ENCODE data around the gene GPR37.

GPR37 gene

GRCh38 chr7:124777268-124777667 is 11.7 kb upstream of the GPR37 start:
- Histone ChIP-seq H3K79me2 (ENCODE audit: control insufficient read depth, insufficient read depth, low read length) (no peaks in the 10 kb centered on the region), H2BK5ac (ENCODE audit: low read length) (no peak overlapping the region), H3K27me3 (ENCODE audit: insufficient read depth, low read length, poor library complexity) (no peaks in the 10 kb centered on the region), H3K56ac (ENCODE audit: low read length) (no peak overlapping the region), H3K27ac (ENCODE audit: low read depth, low read length) (no peak overlapping the region), H3K4ac (ENCODE audit: low read depth, low read length) (no peak overlapping the region), H3K23ac (ENCODE audit: low read length) (no peak overlapping the region), H3K4me1 (ENCODE audit: control insufficient read depth, low read depth, low read length) (no peaks in the 10 kb centered on the region), H3K9ac (ENCODE audit: low read length) (no peak overlapping the region), H2AK5ac (ENCODE audit: low read length) (no peak overlapping the region), H3K36me3 (ENCODE audit: control insufficient read depth, insufficient read depth, low read length) (no peaks in the 10 kb centered on the region), H2BK15ac (replicated peaks; ENCODE audit: low read depth) (no peak overlapping the region), H3K4me3 (ENCODE audit: low read length) (no peak overlapping the region), H2BK120ac (ENCODE audit: low read depth, low read length) (no peak overlapping the region), H4K5ac (ENCODE audit: low read length) (no peak overlapping the region), H4K8ac (ENCODE audit: low read depth, low read length) (no peak overlapping the region), H3K18ac (ENCODE audit: low read length) (no peak overlapping the region), H3K79me1 (ENCODE audit: low read length) (no peaks in the 10 kb centered on the region), H3K4me2 (ENCODE audit: low read length) (no peak overlapping the region)
- DNase-seq: peak; percentile 69
- no CpG with 5 or more reads among the region's 2 CpGs for WGBS (ENCODE audit: extremely low coverage, insufficient coverage, low lambda C conversion rate)

GRCh38 chr7:124776153-124776552 is 10.6 kb upstream of the GPR37 start:
- no peaks in the 10 kb centered on the region for H3K79me2 ChIP-seq (ENCODE audit: control insufficient read depth, insufficient read depth, low read length)
- no peak overlapping the region for H4K8ac ChIP-seq (ENCODE audit: low read depth, low read length)
- H3K23ac ChIP-seq (ENCODE audit: low read length): no peak overlapping the region
- no peak overlapping the region for H3K18ac ChIP-seq (ENCODE audit: low read length)
- no peak overlapping the region for H4K5ac ChIP-seq (ENCODE audit: low read length)
- H3K4ac ChIP-seq (ENCODE audit: low read depth, low read length): no peak overlapping the region
- H2AK5ac ChIP-seq (ENCODE audit: low read length): no peak overlapping the region
- no CpG with 5 or more reads among the region's 2 CpGs for WGBS (ENCODE audit: extremely low coverage, insufficient coverage, low lambda C conversion rate)
- no peak overlapping the region for H2BK15ac ChIP-seq (replicated peaks; ENCODE audit: low read depth)
- no peaks in the 10 kb centered on the region for H3K27me3 ChIP-seq (ENCODE audit: insufficient read depth, low read length, poor library complexity)
- H3K79me1 ChIP-seq (ENCODE audit: low read length): no peaks in the 10 kb centered on the region
- H3K4me3 ChIP-seq (ENCODE audit: low read length): no peak overlapping the region
- H3K36me3 ChIP-seq (ENCODE audit: control insufficient read depth, insufficient read depth, low read length): no peaks in the 10 kb centered on the region
- no peak overlapping the region for H2BK120ac ChIP-seq (ENCODE audit: low read depth, low read length)
- no peak overlapping the region for H3K27ac ChIP-seq (ENCODE audit: low read depth, low read length)
- H3K9ac ChIP-seq (ENCODE audit: low read length): no peak overlapping the region
- no peak overlapping the region for H3K56ac ChIP-seq (ENCODE audit: low read length)
- H3K4me1 ChIP-seq (ENCODE audit: control insufficient read depth, low read depth, low read length): no peaks in the 10 kb centered on the region
- no peak for DNase-seq
- H2BK5ac ChIP-seq (ENCODE audit: low read length): no peak overlapping the region
- H3K4me2 ChIP-seq (ENCODE audit: low read length): no peak overlapping the region

GRCh38 chr7:124775422-124775821 is 9.8 kb upstream of the GPR37 start:
- H3K4me3 ChIP-seq (ENCODE audit: low read length): no peak overlapping the region
- no peak overlapping the region for H3K4ac ChIP-seq (ENCODE audit: low read depth, low read length)
- no peaks in the 10 kb centered on the region for H3K27me3 ChIP-seq (ENCODE audit: insufficient read depth, low read length, poor library complexity)
- H3K27ac ChIP-seq (ENCODE audit: low read depth, low read length): no peak overlapping the region
- H3K23ac ChIP-seq (ENCODE audit: low read length): no peak overlapping the region
- H2BK120ac ChIP-seq (ENCODE audit: low read depth, low read length): no peak overlapping the region
- no peak overlapping the region for H3K18ac ChIP-seq (ENCODE audit: low read length)
- no peak overlapping the region for H4K8ac ChIP-seq (ENCODE audit: low read depth, low read length)
- H3K36me3 ChIP-seq (ENCODE audit: control insufficient read depth, insufficient read depth, low read length): no peaks in the 10 kb centered on the region
- no peak overlapping the region for H3K56ac ChIP-seq (ENCODE audit: low read length)
- no peaks in the 10 kb centered on the region for H3K79me1 ChIP-seq (ENCODE audit: low read length)
- no peak overlapping the region for H2AK5ac ChIP-seq (ENCODE audit: low read length)
- no peak overlapping the region for H4K5ac ChIP-seq (ENCODE audit: low read length)
- H3K4me2 ChIP-seq (ENCODE audit: low read length): no peak overlapping the region
- H2BK5ac ChIP-seq (ENCODE audit: low read length): no peak overlapping the region
- H3K79me2 ChIP-seq (ENCODE audit: control insufficient read depth, insufficient read depth, low read length): no peaks in the 10 kb centered on the region
- no peak overlapping the region for H2BK15ac ChIP-seq (replicated peaks; ENCODE audit: low read depth)
- H3K4me1 ChIP-seq (ENCODE audit: control insufficient read depth, low read depth, low read length): no peaks in the 10 kb centered on the region
- H3K9ac ChIP-seq (ENCODE audit: low read length): no peak overlapping the region
- DNase-seq: no peak

- Histone ChIP-seq H4K5ac (ENCODE audit: low read length) (no peak overlapping the region), H3K23ac (ENCODE audit: low read length) (no peak overlapping the region), H4K8ac (ENCODE audit: low read depth, low read length) (no peak overlapping the region), H3K4ac (ENCODE audit: low read depth, low read length) (no peak overlapping the region), H2BK15ac (replicated peaks; ENCODE audit: low read depth) (no peak overlapping the region), H3K79me1 (ENCODE audit: low read length) (no peaks in the 10 kb centered on the region), H2AK5ac (ENCODE audit: low read length) (no peak overlapping the region), H3K56ac (ENCODE audit: low read length) (no peak overlapping the region), H3K4me2 (ENCODE audit: low read length) (no peak overlapping the region), H3K27ac (ENCODE audit: low read depth, low read length) (no peak overlapping the region), H3K36me3 (ENCODE audit: control insufficient read depth, insufficient read depth, low read length) (no peaks in the 10 kb centered on the region), H3K27me3 (ENCODE audit: insufficient read depth, low read length, poor library complexity) (no peaks in the 10 kb centered on the region), H3K4me3 (ENCODE audit: low read length) (no peak overlapping the region), H3K18ac (ENCODE audit: low read length) (no peak overlapping the region), H3K79me2 (ENCODE audit: control insufficient read depth, insufficient read depth, low read length) (no peaks in the 10 kb centered on the region), H3K9ac (ENCODE audit: low read length) (no peak overlapping the region), H2BK5ac (ENCODE audit: low read length) (no peak overlapping the region), H2BK120ac (ENCODE audit: low read depth, low read length) (no peak overlapping the region), H3K4me1 (ENCODE audit: control insufficient read depth, low read depth, low read length) (no peaks in the 10 kb centered on the region)
- no CpG with 5 or more reads among the region's 4 CpGs for WGBS (ENCODE audit: extremely low coverage, insufficient coverage, low lambda C conversion rate)
- no peak for DNase-seq
Measured at GRCh38 chr7:124773938-124774337, 8.3 kb upstream of the GPR37 start.

GRCh38 chr7:124773339-124773738 is 7.7 kb upstream of the GPR37 start:
- Histone ChIP-seq H2BK15ac (replicated peaks; ENCODE audit: low read depth) (no peak overlapping the region), H3K4me2 (ENCODE audit: low read length) (no peak overlapping the region), H3K23ac (ENCODE audit: low read length) (no peak overlapping the region), H3K56ac (ENCODE audit: low read length) (no peak overlapping the region), H3K27me3 (ENCODE audit: insufficient read depth, low read length, poor library complexity) (no peaks in the 10 kb centered on the region), H3K4me1 (ENCODE audit: control insufficient read depth, low read depth, low read length) (no peaks in the 10 kb centered on the region), H3K18ac (ENCODE audit: low read length) (no peak overlapping the region), H3K79me2 (ENCODE audit: control insufficient read depth, insufficient read depth, low read length) (no peaks in the 10 kb centered on the region), H3K27ac (ENCODE audit: low read depth, low read length) (no peak overlapping the region), H4K8ac (ENCODE audit: low read depth, low read length) (no peak overlapping the region), H3K4me3 (ENCODE audit: low read length) (no peak overlapping the region), H2AK5ac (ENCODE audit: low read length) (no peak overlapping the region), H3K36me3 (ENCODE audit: control insufficient read depth, insufficient read depth, low read length) (no peaks in the 10 kb centered on the region), H3K79me1 (ENCODE audit: low read length) (no peaks in the 10 kb centered on the region), H2BK5ac (ENCODE audit: low read length) (no peak overlapping the region), H4K5ac (ENCODE audit: low read length) (no peak overlapping the region), H3K4ac (ENCODE audit: low read depth, low read length) (no peak overlapping the region), H2BK120ac (ENCODE audit: low read depth, low read length) (no peak overlapping the region), H3K9ac (ENCODE audit: low read length) (no peak overlapping the region)
- DNase-seq: no peak
- no CpG with 5 or more reads among the region's 3 CpGs for WGBS (ENCODE audit: extremely low coverage, insufficient coverage, low lambda C conversion rate)

- H3K4me3 ChIP-seq (ENCODE audit: low read length): no peak overlapping the region
- H3K27me3 ChIP-seq (ENCODE audit: insufficient read depth, low read length, poor library complexity): no peaks in the 10 kb centered on the region
- no peak overlapping the region for H2AK5ac ChIP-seq (ENCODE audit: low read length)
- no peak overlapping the region for H3K27ac ChIP-seq (ENCODE audit: low read depth, low read length)
- no peak overlapping the region for H3K9ac ChIP-seq (ENCODE audit: low read length)
- H3K56ac ChIP-seq (ENCODE audit: low read length): no peak overlapping the region
- H2BK5ac ChIP-seq (ENCODE audit: low read length): no peak overlapping the region
- no peak overlapping the region for H4K8ac ChIP-seq (ENCODE audit: low read depth, low read length)
- H3K79me1 ChIP-seq (ENCODE audit: low read length): peaks cover 2% of the 10 kb centered on the region
- no CpG with 5 or more reads among the region's 1 CpG for WGBS (ENCODE audit: extremely low coverage, insufficient coverage, low lambda C conversion rate)
- no peak overlapping the region for H3K4me2 ChIP-seq (ENCODE audit: low read length)
- H4K5ac ChIP-seq (ENCODE audit: low read length): no peak overlapping the region
- H3K4me1 ChIP-seq (ENCODE audit: control insufficient read depth, low read depth, low read length): no peaks in the 10 kb centered on the region
- no peak for DNase-seq
- no peaks in the 10 kb centered on the region for H3K36me3 ChIP-seq (ENCODE audit: control insufficient read depth, insufficient read depth, low read length)
- no peak overlapping the region for H3K23ac ChIP-seq (ENCODE audit: low read length)
- no peak overlapping the region for H2BK120ac ChIP-seq (ENCODE audit: low read depth, low read length)
- no peak overlapping the region for H3K4ac ChIP-seq (ENCODE audit: low read depth, low read length)
- no peak overlapping the region for H3K18ac ChIP-seq (ENCODE audit: low read length)
- peaks cover 1% of the 10 kb centered on the region for H3K79me2 ChIP-seq (ENCODE audit: control insufficient read depth, insufficient read depth, low read length)
- no peak overlapping the region for H2BK15ac ChIP-seq (replicated peaks; ENCODE audit: low read depth)
Measured at GRCh38 chr7:124769136-124769535, 3.5 kb upstream of the GPR37 start.
